ENCODE measurements around the gene HNRNPUL1.
"Not testable (repeated sequence)": the region's sequence is repeated elsewhere in the genome, so short reads cannot be mapped to it uniquely, and the experiment has no call there.

The HNRNPUL1 gene

GRCh38 chr19:41278478-41278877, 14.3 kb downstream of the HNRNPUL1 start:
- DNase-seq: no peak

GRCh38 chr19:41288673-41289530, 24.7 kb downstream of the HNRNPUL1 start:
- no peak for DNase-seq

GRCh38 chr19:41289814-41290213, 25.6 kb downstream of the HNRNPUL1 start:
- DNase-seq: not testable (repeated sequence)

- DNase-seq: no peak
These were observed 30.2 kb downstream of the HNRNPUL1 start for GRCh38 chr19:41294393-41294792.

GRCh38 chr19:41295499-41295898, 31.3 kb downstream of the HNRNPUL1 start:
- no peak for DNase-seq

- no peak for DNase-seq
These were observed 32.3 kb downstream of the HNRNPUL1 start for GRCh38 chr19:41296433-41296871.

- no peak for DNase-seq
These were observed 33.6 kb downstream of the HNRNPUL1 start for GRCh38 chr19:41297628-41298347.

GRCh38 chr19:41298348-41298964, 34.3 kb downstream of the HNRNPUL1 start:
- no peak for DNase-seq

- no peak for DNase-seq
These were observed 35.0 kb downstream of the HNRNPUL1 start for GRCh38 chr19:41299046-41299754.

- peak; percentile 4 for DNase-seq
These were observed 35.5 kb downstream of the HNRNPUL1 start for GRCh38 chr19:41299755-41300089.

GRCh38 chr19:41300555-41300954, 36.4 kb downstream of the HNRNPUL1 start:
- no peak for DNase-seq

GRCh38 chr19:41302624-41303351, 38.6 kb downstream of the HNRNPUL1 start:
- no peak for DNase-seq

GRCh38 chr19:41303954-41304353, 39.8 kb downstream of the HNRNPUL1 start:
- no peak for DNase-seq

- DNase-seq: no peak
These were observed 40.7 kb downstream of the HNRNPUL1 start for GRCh38 chr19:41304706-41305483.

GRCh38 chr19:41305927-41306793, 42.0 kb downstream of the HNRNPUL1 start:
- no peak for DNase-seq

- no peak for DNase-seq
These were observed 43.1 kb downstream of the HNRNPUL1 start for GRCh38 chr19:41307090-41307875.

- DNase-seq: no peak
These were observed 43.8 kb downstream of the HNRNPUL1 start for GRCh38 chr19:41307954-41308449.

GRCh38 chr19:41308450-41309179, 44.4 kb downstream of the HNRNPUL1 start:
- peak; percentile 63 for DNase-seq
